NB4 (cell line): ENCODE results near the gene HDAC4.

Experiments
- POLR2A ChIP-seq: IDR thresholded peaks from 2 replicates; pipeline ENCODE4 v1.6.1; 2011; ENCODE audit warnings: mild to moderate bottlenecking; ENCODE audit not compliant: insufficient read length; ENCODE audit errors: extremely low read depth
- TF ChIP-seq, protein P1 (sequence below): IDR thresholded peaks from one replicate; pipeline ENCODE4 v1.5.1; 2012; ENCODE audit warnings: low read depth, low read length

- TF ChIP-seq, protein P1, sequence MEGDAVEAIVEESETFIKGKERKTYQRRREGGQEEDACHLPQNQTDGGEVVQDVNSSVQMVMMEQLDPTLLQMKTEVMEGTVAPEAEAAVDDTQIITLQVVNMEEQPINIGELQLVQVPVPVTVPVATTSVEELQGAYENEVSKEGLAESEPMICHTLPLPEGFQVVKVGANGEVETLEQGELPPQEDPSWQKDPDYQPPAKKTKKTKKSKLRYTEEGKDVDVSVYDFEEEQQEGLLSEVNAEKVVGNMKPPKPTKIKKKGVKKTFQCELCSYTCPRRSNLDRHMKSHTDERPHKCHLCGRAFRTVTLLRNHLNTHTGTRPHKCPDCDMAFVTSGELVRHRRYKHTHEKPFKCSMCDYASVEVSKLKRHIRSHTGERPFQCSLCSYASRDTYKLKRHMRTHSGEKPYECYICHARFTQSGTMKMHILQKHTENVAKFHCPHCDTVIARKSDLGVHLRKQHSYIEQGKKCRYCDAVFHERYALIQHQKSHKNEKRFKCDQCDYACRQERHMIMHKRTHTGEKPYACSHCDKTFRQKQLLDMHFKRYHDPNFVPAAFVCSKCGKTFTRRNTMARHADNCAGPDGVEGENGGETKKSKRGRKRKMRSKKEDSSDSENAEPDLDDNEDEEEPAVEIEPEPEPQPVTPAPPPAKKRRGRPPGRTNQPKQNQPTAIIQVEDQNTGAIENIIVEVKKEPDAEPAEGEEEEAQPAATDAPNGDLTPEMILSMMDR, result no peak
- no peak for TF ChIP-seq POLR2A
Observed at GRCh38 chr2:239294571-239295054, 106.2 kb downstream of the HDAC4 start.
